ENCODE data around the gene FLNA.
"Not testable (repeated sequence)": the region's sequence is repeated elsewhere in the genome, so short reads cannot be mapped to it uniquely, and the experiment has no call there.

The FLNA gene

GRCh38 chrX:154398668-154399526 is 24.5 kb upstream of the FLNA start:
- DNase-seq: peak in 51 of 56 donors; percentile 4 to 87 (median 53)

DNA sequence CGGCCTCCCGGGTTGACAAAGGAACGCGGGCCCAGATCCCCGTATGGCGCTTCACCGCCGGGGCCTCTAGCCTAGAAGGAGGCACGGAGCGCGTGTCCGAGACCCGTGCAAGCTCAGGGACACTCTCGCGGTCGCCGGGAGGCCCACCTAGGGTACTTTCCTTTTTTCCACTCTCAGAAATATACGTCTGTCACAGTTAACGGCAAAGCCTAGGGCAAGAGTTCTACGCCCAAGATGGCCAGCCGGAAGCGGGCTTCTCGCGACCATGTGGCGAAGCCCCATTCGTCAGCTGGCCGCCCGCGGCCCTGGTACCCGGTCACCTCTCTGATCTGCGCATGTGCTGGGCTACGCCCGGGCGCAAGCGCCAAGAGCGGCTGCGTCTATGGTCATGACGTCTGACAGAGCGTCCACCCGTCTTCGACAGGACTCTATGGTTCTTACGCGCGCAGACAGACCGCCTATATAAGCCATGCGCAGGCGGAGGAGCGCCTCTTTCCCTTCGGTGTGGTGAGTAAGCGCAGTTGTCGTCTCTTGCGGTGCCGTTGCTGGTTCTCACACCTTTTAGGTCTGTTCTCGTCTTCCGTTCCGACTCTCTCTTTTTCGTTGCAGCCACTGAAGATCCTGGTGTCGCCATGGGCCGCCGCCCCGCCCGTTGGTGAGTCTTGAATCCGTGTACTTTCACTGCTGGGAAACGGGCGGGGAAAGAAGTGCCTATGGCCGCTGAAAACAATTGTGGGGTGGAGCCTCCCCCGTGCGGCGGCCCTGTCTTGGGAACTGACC is 23.6 kb upstream of the FLNA start, which contains the start of gene RPL10:
TSS of gene RPL10 (plus strand) at position 490 of the 780 bp plus-strand sequence. CDS start at position 633, 143 bp downstream.
- peak; percentile 14 to 95 (median 89) for DNase-seq

DNA sequence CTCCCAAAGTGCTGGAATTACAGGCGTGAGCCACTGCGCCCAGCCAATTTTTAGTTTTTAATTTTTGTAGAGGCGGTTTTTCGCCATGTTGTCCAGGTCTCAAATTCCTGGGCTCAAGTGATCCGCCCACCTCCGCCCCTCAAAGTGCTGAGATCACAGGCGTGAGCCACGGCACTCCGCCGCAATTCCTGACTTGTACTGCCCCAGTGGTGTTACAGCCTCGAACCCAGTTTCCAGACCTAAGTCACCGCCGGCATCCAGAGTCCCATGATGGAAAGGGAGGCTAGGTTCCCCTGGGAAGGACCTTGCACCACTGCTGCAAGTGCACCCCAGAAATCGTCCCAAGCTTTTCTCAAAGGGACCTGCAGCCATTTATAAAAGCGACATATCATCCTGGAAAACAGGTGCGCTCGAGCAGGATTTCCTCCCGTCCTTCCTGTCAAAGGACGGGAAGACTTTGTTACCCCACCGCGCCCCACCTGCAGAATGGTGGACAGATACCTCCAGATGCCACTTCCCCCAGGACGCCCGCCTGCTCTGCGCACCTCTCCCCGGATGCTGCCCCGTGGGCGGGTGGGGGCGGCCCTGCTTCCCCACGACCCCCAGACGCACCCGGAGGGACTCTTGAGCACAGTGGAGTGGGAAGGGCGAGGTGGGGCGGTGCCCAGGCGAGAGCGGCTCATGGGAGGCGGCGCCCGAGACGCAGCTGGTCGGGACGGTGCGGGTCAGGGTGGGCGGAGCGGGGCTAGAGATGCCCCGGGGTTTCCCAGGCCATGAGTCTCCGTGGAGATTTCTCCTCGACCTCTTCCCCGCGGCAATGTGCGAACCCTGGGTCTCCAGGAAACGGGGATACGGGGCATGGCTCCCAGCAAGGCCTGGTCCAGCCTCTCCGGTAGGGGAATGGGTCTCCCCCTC is 22.8 kb upstream of the FLNA start:
- DNase-seq: peak in 37 of 56 donors; percentile 19 to 77 (median 55)

- not testable (repeated sequence) for DNase-seq
Observed at GRCh38 chrX:154396363-154396762, 21.9 kb upstream of the FLNA start.

DNA sequence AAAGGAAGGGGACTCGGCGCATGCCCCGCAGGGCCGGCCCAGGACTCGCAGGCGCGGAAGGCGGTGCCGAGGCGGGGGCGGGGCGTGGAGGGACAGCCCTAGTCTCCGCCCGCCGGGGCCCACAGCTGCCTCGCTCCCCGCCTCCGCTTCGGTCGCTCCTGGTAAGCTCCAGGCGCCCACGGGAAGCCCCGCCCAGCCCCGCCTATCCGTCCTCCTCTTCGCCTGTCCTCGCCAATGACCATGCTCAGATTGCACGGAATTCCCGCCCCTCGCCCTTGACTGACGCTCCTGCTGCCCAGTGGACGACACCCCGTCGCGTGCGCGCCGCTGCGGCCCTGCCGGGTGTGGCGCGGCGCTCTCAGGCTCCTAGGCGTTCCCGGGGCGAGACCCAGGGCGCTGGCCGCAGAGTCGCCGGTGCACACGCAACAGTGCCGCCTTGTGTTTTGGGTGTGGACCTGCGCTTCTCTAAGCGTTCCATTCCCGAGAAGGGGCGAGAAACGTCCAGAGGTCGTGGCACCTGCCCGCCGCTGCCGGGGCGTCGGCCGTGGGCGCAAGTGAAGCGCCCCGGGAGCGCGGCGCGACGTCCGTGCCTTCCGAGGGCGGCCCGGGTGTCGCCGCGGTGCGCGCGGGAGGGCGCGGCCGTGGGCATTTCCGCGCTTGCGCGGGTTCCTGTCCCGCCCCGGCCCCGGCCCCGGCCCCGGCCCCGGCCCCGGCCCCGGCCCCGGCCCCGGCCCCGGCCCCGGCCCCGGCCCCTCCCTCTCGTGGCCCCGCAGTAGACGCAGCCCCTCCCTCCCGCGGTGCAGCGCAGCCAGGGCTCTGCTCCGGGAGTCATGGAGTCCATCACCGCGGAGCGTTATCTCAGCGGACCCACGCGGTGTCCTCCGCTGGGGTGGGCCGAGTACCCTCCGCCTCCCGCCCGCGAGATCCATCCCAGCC is 15.6 kb upstream of the FLNA start:
- not testable (repeated sequence) for DNase-seq

DNA sequence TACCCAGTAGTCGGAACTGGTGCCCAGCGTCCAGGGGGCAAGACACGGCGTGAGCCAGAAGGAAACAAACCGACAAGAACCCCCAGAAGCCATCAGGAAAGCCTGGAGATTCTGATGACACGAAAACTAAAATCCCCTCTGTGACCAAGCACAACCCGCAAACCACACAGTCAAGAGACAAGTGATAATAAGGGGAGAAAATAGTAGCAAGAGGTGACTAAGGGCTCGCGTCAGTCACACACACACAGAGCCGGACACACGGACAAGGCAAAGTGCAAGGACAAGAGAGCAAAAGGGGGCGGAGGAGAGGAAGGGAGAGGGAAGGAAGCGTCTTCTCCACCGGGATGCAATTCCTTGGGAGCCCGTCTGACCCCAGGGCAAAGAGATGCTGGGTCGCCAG is 14.2 kb upstream of the FLNA start:
- DNase-seq: not testable (repeated sequence)

DNA sequence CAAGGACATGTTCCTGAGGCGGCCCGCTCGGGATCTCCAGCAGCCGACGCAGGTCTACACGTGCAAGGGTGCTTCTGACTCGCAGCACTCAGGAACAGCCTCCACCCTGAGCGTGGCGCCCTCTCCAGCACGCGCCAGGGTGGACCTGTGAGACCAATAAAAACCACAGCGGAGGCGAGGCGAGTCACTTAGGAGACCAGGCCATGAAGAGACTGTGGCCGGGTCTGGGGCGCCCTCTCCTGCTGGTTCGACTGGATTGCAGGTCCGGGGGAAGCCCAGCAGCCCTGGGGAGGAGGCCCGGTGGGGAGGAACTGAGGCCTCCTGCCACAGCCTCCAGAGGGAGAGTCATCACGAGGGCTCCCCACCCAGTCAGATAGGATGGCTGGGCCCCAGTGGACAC is 13.7 kb upstream of the FLNA start:
- not testable (repeated sequence) for DNase-seq

DNA sequence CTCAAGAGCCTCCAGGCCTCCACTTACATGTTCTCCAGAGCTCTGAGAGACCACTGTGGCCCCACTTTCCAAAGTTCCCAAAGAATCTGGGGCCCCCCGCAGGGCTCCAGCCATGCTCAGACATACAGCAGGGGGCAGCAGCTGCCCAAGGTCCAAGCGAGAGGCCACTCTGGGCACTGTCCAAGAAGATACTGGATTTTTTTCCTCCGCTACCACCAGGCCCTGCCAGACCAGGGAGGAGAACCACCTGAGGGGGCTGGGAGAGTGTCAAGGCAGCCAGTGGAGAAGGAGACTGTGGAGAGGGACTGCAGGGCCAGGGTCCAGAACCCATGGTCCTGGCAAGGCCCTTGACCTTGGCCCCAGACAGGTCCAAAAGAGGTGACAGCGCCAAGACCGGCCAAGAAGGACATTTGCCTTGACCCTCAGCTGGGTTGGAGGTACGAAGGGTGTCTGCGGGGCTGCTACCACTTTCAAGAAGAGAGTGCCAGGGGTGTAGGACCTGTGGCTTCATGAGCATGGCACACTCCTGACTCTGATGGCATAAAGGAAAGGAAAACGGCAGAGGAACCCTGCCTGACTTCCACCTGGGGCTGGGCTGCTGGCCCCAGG is 10.0 kb upstream of the FLNA start:
- DNase-seq: peak in 2 of 56 donors; percentile 3 to 21

DNA sequence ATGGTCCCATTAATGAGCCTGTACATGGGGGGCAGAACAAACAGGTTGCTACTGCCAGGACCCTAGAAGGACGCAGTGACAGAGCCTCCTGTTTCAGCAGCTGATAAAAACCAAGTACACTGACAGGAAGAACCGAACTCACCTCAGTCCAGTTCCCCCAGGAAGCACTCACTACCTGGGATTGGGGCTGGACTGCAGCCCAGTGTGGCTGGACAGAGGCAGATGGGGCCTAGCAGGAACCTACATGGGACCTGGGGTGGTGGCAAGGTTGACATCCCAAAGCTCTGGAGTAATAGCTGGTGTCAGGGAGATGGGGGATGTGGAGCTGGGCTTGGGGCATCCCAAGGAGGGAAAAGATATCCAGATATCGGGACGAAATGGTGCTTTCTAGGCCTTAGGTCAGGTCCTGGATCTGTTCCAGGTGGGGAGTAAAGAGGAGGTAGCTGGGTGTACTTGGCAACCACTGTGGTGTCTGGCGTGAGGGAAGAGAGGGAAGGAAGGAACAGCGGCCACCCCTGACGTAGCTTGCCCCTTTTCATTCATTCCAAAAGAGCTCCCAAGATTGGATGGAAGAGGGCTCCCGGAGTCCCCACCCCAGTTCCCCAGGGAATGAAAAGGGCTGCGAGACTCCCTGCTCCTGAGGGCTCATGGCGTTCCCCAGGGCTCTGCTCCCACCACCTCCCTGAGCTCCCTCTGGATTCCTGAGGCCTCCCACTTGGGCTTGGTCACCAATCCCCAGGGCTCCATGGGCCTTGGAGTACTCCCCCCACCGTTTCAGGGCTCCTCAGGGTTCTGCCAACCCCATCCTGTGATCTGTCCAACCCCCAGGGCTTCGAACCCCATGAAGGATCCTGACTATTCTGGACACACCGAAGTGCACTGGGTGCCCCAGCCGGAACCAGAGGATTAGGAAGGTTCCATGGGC is 9.2 kb upstream of the FLNA start:
- DNase-seq: no peak

- peak in 1 of 56 donors; percentile 7 for DNase-seq
Observed at GRCh38 chrX:154382483-154383069, 8.1 kb upstream of the FLNA start.

GRCh38 chrX:154381271-154381670 is 6.8 kb upstream of the FLNA start:
- no peak for DNase-seq

GRCh38 chrX:154380787-154381186 is 6.4 kb upstream of the FLNA start:
- no peak for DNase-seq

DNA sequence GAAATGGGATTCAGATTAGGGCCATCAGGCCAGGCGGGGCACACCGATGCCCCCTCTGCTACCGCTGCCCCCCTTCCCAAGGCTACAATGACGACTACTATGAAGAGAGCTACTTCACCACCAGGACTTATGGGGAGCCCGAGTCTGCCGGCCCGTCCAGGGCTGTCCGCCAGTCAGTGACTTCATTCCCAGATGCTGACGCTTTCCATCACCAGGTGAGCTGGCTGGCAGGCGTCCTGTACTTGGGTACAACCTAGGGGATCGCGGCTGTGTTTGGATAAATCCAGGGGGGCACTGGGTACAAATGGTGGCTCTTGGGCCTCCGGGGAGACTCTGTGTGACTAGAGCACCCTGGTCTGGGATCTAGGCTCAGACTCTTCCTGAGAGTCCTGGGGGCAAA is 5.7 kb upstream of the FLNA start:
- no peak for DNase-seq

DNA sequence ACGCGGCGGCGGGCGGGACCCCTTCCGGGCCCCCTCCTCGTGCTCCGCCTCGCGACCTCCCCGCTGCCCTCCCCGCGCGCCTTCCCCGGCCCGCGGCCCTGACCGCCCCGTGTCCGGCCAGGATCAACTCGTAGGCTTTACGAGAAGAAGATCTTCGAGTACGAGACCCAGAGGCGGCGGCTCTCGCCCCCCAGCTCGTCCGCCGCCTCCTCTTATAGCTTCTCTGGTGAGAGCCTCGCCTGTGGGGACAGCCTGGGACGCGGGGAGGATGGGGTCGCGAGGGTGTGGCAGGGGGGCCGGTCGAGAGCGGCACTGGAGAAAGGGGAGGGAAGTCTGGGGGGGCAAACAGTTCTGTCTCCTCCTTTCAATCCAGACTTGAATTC is 5.1 kb upstream of the FLNA start:
- no peak for DNase-seq

GRCh38 chrX:154378799-154379568 is 4.5 kb upstream of the FLNA start, which contains the start of gene EMD:
Gene EMD (plus strand): TSS chrX:154379295. CDS start chrX:154379485, 190 bp downstream.
- peak; percentile 82 to 100 (median 99) for DNase-seq

- peak in 35 of 56 donors; percentile 5 to 63 (median 39) for DNase-seq
Observed at GRCh38 chrX:154378059-154378798, 3.8 kb upstream of the FLNA start.

Data from nucleus accumbens (tissue), 56 donors.